ENCODE results near the gene ZNF487.
"Not testable (repeated sequence)": the region's sequence is repeated elsewhere in the genome, so short reads cannot be mapped to it uniquely, and the experiment has no call there.

The ZNF487 gene

DNA sequence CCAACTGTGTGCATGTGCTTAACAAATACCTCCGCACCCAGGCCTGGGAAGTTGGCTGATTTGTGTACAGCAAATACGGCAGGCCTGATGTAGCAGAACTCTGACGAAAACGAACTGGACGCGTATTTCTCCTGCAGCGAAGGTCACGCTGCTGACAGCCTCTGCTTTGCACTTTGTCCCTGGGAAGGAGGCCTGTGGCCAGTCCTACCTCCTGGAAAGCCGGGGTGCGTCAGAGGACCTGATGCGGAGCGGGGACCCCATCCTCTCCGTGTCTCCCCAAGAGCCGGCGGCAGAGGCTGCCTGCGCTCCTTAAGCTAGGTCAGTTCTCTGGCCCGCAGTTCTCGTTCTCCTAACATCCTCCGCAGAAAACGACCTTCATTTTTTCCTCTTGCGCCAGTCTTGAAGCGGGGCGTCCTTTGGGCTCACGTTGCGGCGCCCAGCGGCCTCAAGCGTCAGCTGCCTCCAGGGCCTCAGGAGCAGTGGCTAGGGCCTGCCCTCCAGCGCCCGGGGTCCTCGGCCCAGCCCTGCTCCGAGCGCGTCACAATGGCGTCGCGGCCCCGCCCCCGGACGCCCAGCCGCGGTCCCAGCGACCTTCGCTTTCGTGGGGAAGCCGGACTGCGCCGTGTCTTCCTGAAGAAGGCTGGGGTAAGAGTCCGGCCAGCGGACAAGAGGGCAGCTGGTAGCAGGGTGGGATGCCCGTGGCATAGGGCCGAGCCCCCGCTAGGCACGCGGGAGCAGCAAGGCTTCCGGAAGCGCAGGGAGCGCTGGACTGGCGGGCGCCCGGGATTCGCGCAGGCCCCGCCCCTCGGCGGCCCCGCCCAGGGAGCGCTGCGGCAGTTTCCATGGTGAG, at the start of gene ZNF487:
ZNF487 (plus strand) TSS at position 821 of the 850 bp plus-strand sequence. CDS start 38,703 bp downstream, outside the sequence.
- peak; percentile 85 for DNase-seq

DNA sequence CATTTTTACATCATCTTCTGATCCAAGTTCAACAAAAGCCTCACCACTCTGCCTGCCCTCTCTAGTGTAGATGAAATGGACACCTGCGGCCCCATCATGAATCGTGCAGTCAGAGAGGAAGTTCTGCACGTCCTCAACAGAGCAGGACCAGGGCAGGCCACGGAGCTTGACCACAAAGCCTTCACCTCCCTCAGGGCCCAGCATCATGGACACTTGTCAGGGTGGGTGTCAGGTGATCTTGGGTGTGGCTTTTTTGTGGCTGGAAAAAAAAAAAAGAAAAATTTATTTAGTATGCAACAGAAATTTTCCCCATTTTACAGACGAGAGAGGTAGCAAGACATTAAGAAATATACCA, 49.3 kb upstream of the ZNF487 start:
- DNase-seq = no peak

DNA sequence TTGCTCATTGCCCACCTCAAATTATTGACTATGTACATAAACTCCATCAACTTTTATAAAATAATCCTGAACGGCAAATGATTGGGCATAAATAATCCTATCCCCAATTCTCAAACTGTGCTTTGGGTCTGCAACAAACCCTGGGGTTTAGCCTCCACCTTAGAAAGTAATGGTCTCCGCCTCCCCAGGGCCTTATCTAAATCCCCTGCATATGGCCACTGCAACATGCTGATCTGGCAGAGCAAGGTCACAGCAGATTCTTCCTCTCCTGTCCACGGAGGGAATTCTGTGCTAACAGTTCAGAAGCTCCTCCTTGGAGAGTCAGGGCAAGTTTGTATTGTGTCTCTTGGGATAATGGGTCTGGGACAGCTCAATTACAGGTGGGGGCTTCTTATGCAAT, 47.0 kb upstream of the ZNF487 start:
- no peak for DNase-seq

DNA sequence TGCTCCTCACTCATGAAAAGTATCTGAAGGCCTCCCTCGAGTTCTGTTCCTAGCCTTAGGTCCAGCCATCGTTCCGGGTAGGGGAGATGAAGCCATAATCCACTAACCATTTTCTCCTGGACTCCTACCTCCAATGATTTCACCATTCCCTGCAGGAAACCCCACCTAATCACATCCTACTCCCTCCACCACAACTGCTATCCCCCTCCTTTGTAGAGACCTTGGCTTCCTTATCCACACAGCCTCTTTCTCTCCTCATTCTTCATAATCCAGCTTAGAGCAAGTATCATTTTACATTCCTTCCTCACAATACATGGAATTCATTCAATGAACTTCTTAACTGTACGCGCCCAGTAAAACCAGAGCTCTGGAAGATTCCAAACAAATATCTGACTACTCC, 46.6 kb upstream of the ZNF487 start:
- DNase-seq = no peak

DNA sequence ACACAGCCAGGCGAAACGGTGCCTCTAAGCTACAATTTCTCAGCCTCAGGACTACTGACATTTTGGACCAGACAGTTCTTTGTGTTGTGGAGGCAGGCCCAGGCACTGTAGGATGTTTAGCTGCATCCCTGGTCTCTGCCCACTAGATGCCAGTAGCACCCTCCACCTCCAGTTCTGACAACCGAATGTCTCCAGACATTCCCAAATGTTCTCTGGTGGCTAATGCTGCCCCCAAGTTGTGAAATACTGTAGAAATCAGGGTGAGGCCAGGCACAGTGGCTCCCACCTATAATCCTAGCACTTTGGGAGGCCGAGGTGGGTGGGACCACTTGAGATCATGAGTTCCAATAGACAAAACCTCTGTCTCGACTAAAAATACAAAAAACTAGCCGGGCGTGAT, 46.2 kb upstream of the ZNF487 start:
- no peak for DNase-seq

DNA sequence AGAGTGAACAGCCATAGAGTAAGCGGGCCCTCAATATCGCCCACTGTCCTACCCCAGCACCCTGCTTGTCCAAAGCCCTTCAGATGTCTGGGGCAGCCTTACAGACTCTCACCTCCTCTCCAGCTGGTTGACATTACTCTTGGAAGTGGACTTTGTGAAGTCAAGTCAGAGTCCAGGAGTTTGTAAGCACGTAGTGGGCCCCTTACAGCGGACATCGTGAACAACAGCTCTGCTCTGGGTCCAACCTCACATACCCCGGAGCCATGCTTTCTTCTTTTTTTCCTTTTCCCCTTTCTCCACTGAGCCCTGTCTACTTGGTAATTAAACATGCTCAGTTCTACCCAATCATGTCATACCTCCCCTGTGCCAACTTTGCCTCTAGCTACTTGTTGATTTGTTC, 45.4 kb upstream of the ZNF487 start:
- DNase-seq = no peak

DNA sequence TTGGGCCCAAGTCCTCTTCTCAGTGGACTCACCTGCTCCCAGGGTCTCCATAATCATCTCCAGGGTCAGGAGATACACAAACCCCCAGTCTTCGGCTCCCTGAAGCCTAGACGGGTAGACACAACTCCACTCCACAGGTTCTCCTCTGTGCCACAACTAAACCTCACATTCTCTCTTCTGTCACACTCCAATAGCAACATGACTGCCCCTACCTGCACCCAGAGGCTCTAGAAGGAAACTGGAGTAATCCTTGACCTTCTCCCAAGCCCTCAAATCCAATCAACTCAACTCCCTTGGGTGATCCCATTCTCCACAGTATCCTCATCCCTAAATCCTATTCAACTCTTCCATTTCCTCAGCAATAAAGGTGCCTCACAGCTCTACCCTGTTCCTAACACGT, 44.2 kb upstream of the ZNF487 start:
- DNase-seq = no peak

DNA sequence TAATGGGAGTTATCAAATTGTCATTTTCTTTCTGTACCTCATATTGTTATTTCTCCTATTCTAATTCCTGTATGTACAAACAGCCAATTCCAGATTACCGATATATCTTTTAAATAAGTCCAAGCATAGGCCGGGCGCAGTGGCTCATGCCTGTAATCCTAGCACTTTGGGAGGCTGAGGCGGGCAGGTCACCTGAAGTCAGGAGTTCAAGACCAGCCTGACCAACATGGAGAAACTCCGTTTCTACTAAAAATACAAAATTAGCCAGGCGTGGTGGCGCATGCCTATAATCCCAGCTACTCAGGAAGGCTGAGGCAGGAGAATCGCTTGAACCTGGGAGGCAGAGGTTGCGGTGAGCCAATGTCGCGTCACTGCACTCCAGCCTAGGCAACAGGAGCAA, 43.7 kb upstream of the ZNF487 start:
- DNase-seq = not testable (repeated sequence)

DNA sequence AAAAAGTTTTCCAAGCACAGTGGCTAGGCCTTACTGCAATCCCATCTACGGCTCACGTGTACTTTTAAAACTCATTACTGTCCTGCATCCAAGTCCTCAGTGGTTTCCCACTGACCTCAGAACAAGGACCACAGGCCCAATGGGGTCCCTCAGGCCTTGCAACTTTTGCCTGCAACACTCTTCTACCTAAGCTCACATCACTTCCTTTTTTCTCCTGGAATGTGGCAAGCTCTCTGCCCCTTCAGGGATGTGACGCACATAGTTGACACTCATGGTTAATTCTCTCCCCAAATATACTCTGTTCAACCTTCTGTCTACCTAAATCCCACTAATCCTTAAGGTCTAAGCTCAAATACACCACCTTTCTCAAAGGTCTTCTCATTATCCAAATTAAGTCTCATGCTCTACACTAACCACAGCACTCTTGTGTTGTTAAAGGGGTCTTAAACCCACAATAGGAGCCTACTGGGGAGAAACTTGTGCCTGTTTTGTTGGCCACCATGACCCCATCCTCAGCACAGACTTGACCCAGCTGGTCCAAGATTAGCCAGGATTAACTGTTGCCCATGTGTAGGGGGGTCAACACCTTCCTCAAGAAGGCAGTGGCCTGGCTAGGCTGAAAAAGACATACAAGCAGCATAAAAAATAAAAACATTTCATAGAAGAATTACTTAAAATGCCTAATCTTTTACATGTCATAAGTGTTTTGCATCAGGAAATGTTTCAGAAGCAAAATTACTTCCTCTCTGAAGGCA, 43.1 kb upstream of the ZNF487 start:
- no peak for DNase-seq

DNA sequence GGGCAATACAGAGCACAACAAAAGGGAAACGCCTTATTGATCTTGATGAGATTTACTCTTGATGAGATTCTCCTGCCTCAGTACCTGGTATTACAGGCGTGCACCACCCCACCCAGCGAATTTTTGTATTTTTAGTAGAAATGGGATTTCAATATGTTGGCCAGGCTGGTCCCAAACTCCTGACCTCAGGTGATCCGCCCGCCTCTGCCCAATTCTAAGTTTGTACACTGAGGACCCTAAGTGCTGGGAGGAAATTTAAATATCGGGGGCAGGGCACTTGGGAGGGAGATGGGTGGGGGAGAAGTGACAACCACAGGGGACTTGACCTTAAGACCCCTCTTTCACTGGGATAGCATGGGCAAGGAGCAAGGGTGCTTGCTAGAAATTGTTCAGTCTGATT, 42.0 kb upstream of the ZNF487 start:
- no peak for DNase-seq

DNA sequence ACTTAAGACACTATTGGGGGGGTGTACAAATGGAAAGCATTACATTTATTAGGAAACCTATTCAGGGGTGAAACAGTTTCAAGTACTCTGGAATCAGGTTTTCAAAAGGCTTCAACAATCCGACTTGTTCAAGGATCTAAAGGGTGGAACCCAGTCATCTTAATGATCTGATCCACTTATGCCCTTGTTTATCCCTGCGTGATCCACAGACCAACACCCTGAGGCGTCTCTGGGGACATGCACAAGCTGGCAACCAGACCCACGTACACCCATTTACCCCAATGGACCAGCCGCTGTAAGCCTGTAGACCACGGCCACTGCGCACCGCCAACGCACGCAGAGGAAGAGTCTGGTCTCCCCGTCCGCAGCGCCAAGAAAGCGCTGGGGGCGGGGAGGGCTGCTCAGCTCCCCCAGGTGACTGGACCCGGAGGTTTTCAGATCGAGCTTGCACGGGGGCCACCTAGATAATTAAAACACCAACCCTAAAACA, 41.3 kb upstream of the ZNF487 start:
- no peak for DNase-seq

DNA sequence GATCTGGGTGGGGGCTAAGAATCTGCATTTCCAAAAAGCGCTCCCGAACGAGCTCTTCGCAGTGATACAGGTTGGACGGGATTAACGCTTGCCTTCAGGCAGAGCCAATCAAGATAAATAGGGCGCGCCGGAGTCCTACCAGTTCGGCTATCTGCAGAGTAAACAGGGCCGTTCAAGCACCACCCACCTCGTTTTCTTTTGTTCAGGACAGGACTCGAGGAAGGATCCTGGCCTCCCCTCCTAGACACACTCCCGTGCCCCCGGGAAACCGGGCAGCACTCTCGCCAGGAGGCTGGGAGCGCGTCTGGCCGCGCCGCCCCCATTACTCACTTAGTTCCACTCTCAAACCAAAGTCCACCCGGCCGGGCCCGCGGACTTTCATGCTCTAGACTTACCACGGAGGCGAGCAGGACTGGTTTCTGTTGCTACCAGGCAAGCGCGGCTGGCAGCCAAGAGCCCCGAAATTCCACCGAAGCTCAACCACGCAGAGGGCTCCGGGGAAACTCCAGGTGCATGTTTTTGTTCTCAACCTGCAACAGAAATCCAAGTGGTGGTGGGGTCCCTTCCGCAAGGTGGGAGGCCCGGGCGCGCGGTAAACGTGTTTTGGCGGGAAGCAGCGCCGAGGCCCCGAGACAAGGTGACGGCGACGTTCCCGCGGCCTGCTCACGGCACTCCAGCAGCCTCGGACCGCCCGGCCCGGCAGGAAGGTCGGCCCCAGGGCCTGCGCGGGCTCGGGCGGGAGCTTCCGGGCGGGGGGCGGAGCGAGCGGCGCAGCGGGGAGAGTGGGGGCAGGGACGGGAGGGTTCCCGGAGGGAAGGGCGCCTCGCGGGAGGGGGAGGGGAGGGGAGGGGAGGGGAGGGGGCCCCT, 40.6 kb upstream of the ZNF487 start:
- peak; percentile 63 for DNase-seq

DNA sequence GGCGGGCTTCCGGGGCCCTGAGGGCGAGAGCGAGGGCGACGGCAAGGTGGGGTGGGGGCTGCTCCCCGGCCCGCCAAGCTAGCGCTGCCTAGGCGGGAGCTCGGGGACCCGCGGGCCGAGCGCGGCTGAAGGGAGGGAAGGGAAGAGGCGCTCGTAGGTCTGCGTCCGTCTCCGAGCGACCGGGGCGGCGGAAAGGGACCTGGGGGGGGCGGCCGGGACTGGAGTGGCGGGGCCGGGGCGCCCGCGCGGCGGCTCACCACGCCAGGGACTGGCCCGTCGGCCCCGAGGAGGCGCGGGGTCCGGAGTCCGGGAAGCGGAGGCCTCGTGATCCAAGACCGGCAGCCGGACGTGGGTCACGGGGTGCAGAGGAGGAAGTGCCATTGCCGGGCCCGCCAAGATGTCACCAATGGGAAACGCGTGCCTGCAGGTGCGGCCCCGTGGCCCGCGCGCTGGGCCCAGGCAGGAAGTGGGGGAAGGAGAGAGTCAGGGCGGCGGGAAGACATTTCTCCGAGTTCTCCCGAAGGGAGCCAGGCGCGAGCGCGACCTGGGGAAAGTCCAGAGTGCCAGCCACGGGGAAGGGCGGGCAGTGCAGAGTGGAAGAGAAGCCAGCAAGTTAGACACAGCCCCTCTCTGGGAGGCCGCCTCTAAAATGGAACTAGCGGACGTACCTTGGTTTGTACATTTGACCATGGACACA, 39.8 kb upstream of the ZNF487 start:
- DNase-seq = peak; percentile 70

DNA sequence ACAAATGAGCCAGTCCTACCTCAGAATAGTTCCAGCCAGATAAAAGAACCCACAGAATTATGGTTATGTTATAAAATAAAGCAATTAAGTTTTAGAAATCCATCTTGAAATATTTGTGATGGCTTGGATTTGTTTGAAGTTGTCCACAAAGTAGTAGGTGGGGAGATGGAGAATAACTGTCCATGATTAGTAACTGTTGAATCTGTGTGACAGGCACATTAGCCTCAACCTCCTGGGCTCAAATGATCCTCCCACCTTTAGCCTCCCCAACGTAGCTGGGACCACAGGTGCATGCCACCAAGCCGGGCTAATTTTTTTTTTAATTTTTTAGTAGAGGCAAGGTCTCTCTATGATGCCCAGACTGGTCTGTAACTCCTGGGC, 38.0 kb upstream of the ZNF487 start:
- no peak for DNase-seq

DNA sequence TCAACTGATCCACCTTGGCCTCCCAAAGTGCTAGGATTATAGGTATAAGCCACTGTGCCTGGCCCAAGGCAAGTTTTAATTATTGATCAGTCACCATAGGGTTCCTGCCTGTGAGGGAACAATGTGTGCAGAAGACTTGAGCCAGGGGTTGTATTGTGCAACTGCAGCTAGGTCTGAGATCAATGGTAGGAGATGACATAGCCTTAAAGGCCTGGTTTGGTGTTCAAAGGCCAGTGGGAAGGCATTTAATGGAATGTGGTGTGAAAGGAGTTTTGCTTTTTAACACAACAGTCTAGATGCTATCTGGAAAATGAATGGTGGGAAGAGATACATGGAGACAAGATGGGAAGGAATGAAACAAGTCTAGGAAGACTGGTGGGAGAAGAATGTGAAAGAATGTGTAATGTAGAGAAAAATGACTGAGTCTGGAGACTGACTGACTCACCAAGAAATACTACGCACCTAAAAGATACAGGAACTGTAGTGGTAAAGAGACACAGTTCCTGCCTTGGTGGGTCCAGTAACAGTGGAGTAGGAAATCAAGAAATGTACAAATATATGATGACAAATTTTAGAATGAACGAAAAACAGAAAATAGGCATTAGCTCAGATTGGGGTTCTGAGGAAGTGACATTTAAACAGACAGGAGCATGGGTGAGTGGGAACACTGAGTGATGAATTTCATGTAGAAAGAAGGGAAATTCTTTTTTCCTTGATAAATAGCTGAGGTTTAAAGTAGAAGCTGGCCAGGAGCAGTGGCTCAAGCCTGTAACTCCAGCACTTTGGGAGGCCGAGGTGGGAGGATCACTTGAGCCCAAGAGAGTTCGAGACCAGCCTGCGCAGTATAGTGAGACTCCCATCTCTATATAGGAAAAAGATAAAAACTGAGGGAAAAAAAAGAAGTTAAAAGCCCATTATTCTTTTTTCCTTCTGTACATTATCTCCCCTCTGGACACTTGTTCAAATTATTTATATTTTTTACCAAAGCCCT, 37.3 kb upstream of the ZNF487 start:
- DNase-seq = no peak

DNA sequence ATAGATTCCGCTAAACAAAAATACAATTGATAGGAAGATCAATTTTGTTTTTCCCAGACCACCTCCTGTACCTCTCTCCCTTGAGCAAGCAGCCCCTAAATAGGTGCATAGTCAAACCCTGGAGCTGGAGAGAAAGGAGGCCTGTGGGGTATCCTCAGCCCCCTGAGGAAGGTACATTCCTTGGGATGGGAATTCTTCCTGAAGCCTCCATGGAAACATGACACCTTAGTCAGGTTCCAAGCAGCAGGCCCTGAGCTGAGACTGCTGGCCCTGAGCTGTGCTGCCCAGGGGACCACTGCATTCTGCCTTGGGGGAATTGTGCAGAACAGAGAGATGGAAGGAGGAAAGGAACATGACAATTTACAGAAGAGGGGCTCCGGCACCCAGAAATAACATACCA, 35.3 kb upstream of the ZNF487 start:
- DNase-seq = no peak

DNA sequence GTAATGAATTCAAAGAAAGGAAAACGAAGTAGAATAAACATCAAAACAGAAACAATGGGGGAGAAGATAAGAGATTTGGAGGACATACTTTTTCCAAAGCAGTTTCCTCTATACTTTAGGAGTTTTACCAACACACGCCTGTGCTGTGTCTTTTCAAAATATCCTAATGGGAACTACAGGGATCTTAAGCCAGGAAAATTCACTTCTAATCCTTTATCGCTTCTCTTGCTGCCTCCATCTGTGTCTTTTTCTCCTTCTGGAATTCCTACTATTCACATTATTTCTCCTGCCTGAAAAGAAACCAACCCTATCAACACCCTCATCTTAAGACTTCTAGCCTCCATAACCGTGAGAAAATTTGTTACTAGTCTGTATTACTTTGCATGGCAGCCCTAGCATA, 34.7 kb upstream of the ZNF487 start:
- DNase-seq = no peak

DNA sequence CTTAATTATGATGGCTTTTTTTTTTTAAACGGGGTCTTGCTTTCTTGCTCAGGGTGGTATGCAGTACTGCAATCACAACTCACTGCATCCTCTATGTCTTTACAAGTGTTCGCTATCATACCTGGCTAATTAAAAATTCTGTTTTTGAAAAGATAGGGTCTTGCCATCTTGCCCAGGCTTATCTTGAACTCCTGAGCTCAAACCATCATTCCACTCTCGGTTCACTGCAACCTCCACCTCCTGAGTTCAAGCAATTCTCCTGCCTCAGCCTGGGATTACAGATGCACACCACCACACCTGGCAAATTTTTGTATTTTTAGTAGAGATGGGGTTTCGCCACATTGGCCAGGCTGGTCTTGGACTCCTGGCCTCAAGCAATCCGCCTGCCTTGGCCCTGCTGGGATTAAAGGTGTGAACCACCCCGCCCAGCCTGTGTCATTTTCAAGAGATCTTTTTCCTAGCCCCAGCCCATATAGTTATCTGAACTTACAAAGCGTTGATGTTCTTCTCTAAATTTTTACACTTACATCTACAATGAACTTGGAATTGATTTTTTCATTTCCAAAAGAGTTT, 33.9 kb upstream of the ZNF487 start:
- no peak for DNase-seq

DNA sequence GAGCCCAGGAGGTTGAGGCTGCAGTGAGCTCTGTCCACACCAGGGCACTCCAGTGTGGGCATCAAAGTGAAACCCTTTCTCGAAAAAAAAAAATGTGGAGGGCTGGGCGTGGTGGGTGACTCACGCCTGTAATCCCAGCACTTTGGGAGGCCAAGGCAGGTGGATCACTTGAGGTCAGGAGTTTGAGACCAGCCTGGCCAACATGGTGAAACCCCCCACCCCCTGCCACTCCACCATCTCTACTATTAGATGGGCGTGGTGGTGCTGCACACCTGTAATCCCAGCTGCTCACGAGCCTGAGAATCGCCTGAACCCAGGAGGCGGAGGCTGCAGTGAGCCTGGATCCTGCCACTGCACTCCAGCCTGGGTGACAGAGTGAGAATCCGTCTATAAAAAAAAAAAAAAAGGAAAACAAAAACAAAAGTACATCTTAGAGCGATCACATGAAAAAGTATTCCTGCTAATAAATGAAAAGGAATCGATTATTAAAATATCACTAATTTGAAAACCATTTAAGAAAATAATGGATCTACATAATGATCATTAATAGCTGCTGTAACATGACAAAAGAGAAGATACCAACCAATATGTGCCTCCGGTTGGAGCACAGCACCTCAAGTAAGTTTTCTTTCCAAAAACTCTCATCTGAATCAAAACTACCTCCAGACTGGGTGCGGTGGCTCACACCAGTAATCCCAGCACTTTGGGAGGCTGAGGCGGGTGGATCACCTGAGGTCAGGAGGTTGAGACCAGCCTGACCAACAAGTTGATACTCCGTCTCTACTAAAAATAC, 32.8 kb upstream of the ZNF487 start:
- DNase-seq = no peak

DNA sequence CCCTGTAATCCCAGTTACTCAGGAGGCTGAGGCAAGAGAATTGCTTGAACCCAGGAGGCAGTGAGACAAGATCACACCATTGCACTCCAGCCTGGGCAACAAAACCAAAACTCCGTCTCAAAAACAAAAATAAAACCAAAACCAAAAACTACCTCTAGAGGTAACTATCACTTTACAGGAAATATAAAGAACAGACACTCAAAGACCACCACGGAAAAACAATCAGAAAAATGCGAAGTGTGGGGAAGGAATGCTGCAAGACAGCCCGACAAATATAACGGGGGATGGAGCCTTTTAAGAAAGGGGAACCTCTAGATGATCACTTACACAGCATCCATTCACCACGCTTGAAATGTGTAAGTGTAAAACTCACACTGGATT, 32.2 kb upstream of the ZNF487 start:
- no peak for DNase-seq

Data from activated effector memory CD4-positive, alpha-beta T cell treated with Interleukin-2 at 50 U/mL for 16 hours (primary cell).